Measurements from ENCODE around the gene EI24. TPM values are rescaled to one million over a fixed set of nuclear protein-coding genes. Genes with fewer than 3 reads are reported as not detected.
"Not testable (repeated sequence)": the region's sequence is repeated elsewhere in the genome, so short reads cannot be mapped to it uniquely, and the experiment has no call there.

Gene EI24
- polyA plus RNA-seq, 2 donors, result 22.0 to 69.9 TPM

DNA sequence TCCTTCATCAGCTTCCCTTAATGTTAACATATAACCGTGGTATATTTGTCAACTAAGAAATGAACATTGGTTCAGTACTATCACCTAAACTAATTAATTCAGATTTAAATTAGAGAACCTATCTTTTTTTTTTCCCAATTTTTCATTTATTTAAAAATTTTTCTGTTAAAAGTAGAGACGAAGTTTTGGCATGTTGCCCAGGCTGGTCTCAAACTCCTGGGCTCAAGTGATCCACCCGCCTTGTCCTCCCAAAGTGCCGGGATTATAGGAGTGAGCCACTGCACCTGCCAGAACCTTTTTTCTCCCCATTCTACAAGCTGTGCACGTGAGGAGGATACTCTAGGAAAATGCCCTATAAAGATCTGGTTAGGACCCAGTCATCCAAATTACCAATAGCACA is 3.6 kb downstream of the EI24 start:
- 78 to 79% methylated on average over 5 of the region's 5 CpGs for WGBS, 2 donors
- Histone ChIP-seq H3K27me3 (ENCODE audit: control insufficient read depth in 1 of 2, insufficient read depth in 2 of 2, low read length in 2 of 2) (no peaks in the 10 kb centered on the region), H3K36me3 (ENCODE audit: control insufficient read depth in 2 of 2, insufficient read depth in 2 of 2, low read length in 1 of 2) (peaks cover 11 to 15% of the 10 kb centered on the region in 2 donors), H3K27ac (ENCODE audit: low read depth in 2 of 2, low read length in 1 of 2) (no peak overlapping the region), H3K4me3 (ENCODE audit: low read depth in 1 of 2, low read length in 2 of 2) (no peak overlapping the region), H3K4me1 (ENCODE audit: control insufficient read depth in 2 of 2, insufficient read depth in 2 of 2, low read length in 1 of 2) (no peaks in the 10 kb centered on the region), H3K9me3 (ENCODE audit: control insufficient read depth in 2 of 2, insufficient read depth in 1 of 2, low read depth in 1 of 2, low read length in 1 of 2) (no peaks in the 10 kb centered on the region)

DNA sequence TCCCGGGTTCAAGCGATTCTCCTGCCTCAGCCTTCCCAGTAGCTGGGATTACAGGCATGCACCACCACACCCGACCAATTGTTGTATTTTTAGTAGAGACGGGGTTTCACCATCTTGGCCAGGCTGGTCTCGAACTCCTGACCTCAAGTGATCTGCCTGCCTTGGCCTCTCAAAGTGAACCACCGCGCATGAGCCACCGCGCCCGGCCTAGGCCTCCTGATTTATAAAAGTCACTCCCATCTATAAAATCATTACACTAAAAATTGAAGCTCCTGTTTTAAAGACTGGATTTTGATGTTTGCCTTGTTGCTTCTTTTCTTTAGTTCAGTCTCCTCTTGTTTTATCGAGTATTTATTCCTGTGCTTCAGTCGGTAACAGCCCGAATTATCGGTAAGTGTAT is 7.9 kb downstream of the EI24 start:
- not testable (repeated sequence) for H3K4me1 ChIP-seq (ENCODE audit: control insufficient read depth in 2 of 2, insufficient read depth in 2 of 2, low read length in 1 of 2); H3K27me3 ChIP-seq (ENCODE audit: control insufficient read depth in 1 of 2, insufficient read depth in 2 of 2, low read length in 2 of 2); H3K9me3 ChIP-seq (ENCODE audit: control insufficient read depth in 2 of 2, insufficient read depth in 1 of 2, low read depth in 1 of 2, low read length in 1 of 2); H3K4me3 ChIP-seq (ENCODE audit: low read depth in 1 of 2, low read length in 2 of 2); H3K27ac ChIP-seq (ENCODE audit: low read depth in 2 of 2, low read length in 1 of 2)
- WGBS, 2 donors, result 91 to 95% methylated on average over 14 of the region's 14 CpGs
- H3K36me3 ChIP-seq (ENCODE audit: control insufficient read depth in 2 of 2, insufficient read depth in 2 of 2, low read length in 1 of 2), result peaks cover 21 to 23% of the 10 kb centered on the region in 2 donors

DNA sequence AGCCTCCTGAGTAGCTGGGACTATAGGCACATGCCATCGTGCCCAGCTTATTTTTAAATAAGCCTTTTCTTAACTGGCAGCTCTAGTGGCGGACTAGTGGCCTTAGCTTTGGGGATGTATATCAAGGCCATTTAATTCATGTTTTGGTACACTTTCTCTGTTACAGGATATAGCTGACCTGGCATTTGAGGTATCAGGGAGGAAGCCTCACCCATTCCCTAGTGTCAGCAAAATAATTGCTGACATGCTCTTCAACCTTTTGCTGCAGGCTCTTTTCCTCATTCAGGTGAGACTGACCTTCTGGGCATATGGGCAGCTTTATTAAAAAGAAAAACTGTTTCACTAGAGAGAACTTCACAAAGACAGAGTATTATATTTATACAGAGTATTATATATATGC is 9.5 kb downstream of the EI24 start:
- H3K36me3 ChIP-seq (ENCODE audit: control insufficient read depth in 2 of 2, insufficient read depth in 2 of 2, low read length in 1 of 2), result peaks cover 20 to 23% of the 10 kb centered on the region in 2 donors
- H3K9me3 ChIP-seq (ENCODE audit: control insufficient read depth in 2 of 2, insufficient read depth in 1 of 2, low read depth in 1 of 2, low read length in 1 of 2), result no peaks in the 10 kb centered on the region
- H3K27me3 ChIP-seq (ENCODE audit: control insufficient read depth in 1 of 2, insufficient read depth in 2 of 2, low read length in 2 of 2), result no peaks in the 10 kb centered on the region
- no peaks in the 10 kb centered on the region for H3K4me1 ChIP-seq (ENCODE audit: control insufficient read depth in 2 of 2, insufficient read depth in 2 of 2, low read length in 1 of 2)
- WGBS, 2 donors, result 95 to 98% methylated on average over 2 of the region's 2 CpGs
- no peak overlapping the region for H3K27ac ChIP-seq (ENCODE audit: low read depth in 2 of 2, low read length in 1 of 2)
- H3K4me3 ChIP-seq (ENCODE audit: low read depth in 1 of 2, low read length in 2 of 2), result no peak overlapping the region

DNA sequence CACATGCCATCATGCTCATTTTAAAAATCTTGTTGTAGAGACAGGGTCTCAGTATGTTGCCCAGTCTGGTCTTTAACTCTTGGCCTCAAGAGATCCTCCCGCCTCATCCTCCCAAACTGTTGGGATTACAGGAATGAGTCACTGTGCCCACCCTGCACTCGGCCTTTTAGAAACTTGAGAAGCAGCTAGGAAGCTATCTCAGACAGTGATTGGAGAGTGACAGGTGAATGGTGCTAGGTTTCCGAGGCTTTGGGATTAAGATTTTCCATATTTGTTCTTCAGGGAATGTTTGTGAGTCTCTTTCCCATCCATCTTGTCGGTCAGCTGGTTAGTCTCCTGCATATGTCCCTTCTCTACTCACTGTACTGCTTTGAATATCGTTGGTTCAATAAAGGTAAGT is 10.5 kb downstream of the EI24 start:
- H3K27me3 ChIP-seq (ENCODE audit: control insufficient read depth in 1 of 2, insufficient read depth in 2 of 2, low read length in 2 of 2), result no peaks in the 10 kb centered on the region
- H3K4me1 ChIP-seq (ENCODE audit: control insufficient read depth in 2 of 2, insufficient read depth in 2 of 2, low read length in 1 of 2), result no peaks in the 10 kb centered on the region
- 96% methylated on average over 5 of the region's 5 CpGs for WGBS, 2 donors
- H3K9me3 ChIP-seq (ENCODE audit: control insufficient read depth in 2 of 2, insufficient read depth in 1 of 2, low read depth in 1 of 2, low read length in 1 of 2), result no peaks in the 10 kb centered on the region
- peaks cover 20% of the 10 kb centered on the region in 2 donors for H3K36me3 ChIP-seq (ENCODE audit: control insufficient read depth in 2 of 2, insufficient read depth in 2 of 2, low read length in 1 of 2)
- no peak overlapping the region for H3K27ac ChIP-seq (ENCODE audit: low read depth in 2 of 2, low read length in 1 of 2)
- H3K4me3 ChIP-seq (ENCODE audit: low read depth in 1 of 2, low read length in 2 of 2), result no peak overlapping the region

DNA sequence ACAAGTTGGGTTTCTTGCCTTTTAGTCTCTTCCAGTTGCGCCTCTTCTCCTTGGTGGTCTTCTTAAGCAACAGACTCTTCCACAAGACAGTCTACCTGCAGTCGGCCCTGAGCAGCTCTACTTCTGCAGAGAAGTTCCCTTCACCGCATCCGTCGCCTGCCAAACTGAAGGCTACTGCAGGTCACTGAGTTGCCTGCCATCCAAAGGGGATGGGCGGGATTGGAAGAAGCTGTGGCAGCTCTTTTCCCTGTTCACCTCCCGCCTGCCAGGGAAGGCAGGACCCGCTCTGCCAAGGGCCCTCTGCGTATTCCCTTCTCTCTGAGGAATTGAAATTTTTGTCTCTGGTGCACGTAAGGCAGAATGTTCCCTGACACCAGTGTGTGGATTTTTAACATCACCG is 14.2 kb downstream of the EI24 start:
- Histone ChIP-seq H3K27ac (ENCODE audit: low read depth in 2 of 2, low read length in 1 of 2) (no peak overlapping the region), H3K4me3 (ENCODE audit: low read depth in 1 of 2, low read length in 2 of 2) (no peak overlapping the region), H3K36me3 (ENCODE audit: control insufficient read depth in 2 of 2, insufficient read depth in 2 of 2, low read length in 1 of 2) (peaks cover 7 to 12% of the 10 kb centered on the region in 2 donors), H3K9me3 (ENCODE audit: control insufficient read depth in 2 of 2, insufficient read depth in 1 of 2, low read depth in 1 of 2, low read length in 1 of 2) (no peaks in the 10 kb centered on the region), H3K27me3 (ENCODE audit: control insufficient read depth in 1 of 2, insufficient read depth in 2 of 2, low read length in 2 of 2) (no peaks in the 10 kb centered on the region), H3K4me1 (ENCODE audit: control insufficient read depth in 2 of 2, insufficient read depth in 2 of 2, low read length in 1 of 2) (no peaks in the 10 kb centered on the region)
- 95% methylated on average over 11 of the region's 11 CpGs for WGBS, 2 donors

DNA sequence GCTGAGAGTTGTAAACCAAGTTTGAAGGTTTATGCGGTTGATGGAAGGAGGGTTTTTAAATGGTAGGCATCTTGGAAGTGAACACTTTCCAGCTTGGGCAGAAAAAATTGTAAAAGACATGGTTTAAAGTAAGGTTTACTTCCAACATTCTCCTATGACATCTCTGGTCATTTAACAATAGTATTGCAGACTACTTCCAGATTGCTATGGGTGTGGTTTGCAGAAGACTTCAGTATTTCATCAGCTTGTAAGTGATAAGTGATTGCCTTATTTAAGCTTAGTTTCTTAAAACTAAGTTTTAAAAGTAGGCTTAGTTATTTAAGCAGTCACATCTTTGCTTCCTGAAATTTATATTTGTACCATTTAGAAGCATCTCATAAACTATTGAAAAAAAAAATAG is 16.2 kb downstream of the EI24 start:
- Histone ChIP-seq H3K27me3 (ENCODE audit: control insufficient read depth in 1 of 2, insufficient read depth in 2 of 2, low read length in 2 of 2) (no peaks in the 10 kb centered on the region), H3K4me3 (ENCODE audit: low read depth in 1 of 2, low read length in 2 of 2) (no peak overlapping the region), H3K4me1 (ENCODE audit: control insufficient read depth in 2 of 2, insufficient read depth in 2 of 2, low read length in 1 of 2) (no peaks in the 10 kb centered on the region), H3K27ac (ENCODE audit: low read depth in 2 of 2, low read length in 1 of 2) (no peak overlapping the region), H3K9me3 (ENCODE audit: control insufficient read depth in 2 of 2, insufficient read depth in 1 of 2, low read depth in 1 of 2, low read length in 1 of 2) (no peaks in the 10 kb centered on the region), H3K36me3 (ENCODE audit: control insufficient read depth in 2 of 2, insufficient read depth in 2 of 2, low read length in 1 of 2) (peaks cover 0 to 8% of the 10 kb centered on the region in 2 donors)
- 100% methylated on average over 1 of the region's 1 CpG for WGBS, 2 donors

DNA sequence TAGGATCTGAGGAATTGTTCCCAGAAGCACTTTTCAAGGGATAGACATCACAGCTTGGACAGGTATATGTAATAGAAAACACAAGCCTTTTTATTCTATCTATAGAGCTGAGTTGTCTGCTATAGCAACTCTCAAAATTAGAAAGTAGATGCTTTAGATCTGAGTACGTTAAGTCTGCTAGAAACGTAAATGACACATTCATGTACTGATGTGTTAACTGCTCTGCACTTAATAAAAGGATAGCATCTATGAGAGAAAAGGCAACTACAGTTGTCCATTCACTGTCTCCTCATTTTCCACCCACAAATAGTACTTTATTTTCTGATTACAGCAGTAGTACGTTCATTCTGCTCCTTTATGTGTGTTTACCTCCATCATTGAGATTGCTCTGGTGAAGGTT is 17.3 kb downstream of the EI24 start:
- Histone ChIP-seq H3K4me3 (ENCODE audit: low read depth in 1 of 2, low read length in 2 of 2) (no peak overlapping the region), H3K27ac (ENCODE audit: low read depth in 2 of 2, low read length in 1 of 2) (no peak overlapping the region), H3K36me3 (ENCODE audit: control insufficient read depth in 2 of 2, insufficient read depth in 2 of 2, low read length in 1 of 2) (peaks cover 0 to 7% of the 10 kb centered on the region in 2 donors), H3K4me1 (ENCODE audit: control insufficient read depth in 2 of 2, insufficient read depth in 2 of 2, low read length in 1 of 2) (no peaks in the 10 kb centered on the region), H3K27me3 (ENCODE audit: control insufficient read depth in 1 of 2, insufficient read depth in 2 of 2, low read length in 2 of 2) (no peaks in the 10 kb centered on the region), H3K9me3 (ENCODE audit: control insufficient read depth in 2 of 2, insufficient read depth in 1 of 2, low read depth in 1 of 2, low read length in 1 of 2) (no peaks in the 10 kb centered on the region)
- WGBS, 2 donors, result 77 to 82% methylated on average over 3 of the region's 3 CpGs

DNA sequence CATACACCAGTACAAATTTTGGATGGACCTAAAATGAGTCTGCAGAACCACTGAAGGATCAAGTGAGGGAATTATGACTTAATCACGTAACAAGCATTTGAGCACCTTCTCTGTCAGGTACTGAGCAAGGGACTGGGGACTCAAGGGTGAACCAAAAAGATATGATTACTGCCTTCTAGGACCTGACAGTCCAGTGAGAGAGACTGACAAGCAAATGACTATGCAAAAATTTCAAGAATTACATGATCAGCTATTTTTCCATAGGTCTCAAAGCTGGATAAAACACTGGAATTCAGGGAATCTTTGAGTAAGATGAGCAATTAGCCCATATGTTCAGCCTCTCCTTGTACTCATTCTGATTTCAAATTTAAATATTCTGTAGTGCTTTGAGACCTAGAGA is 18.2 kb downstream of the EI24 start:
- H3K4me3 ChIP-seq (ENCODE audit: low read depth in 1 of 2, low read length in 2 of 2), result no peak overlapping the region
- no peaks in the 10 kb centered on the region for H3K9me3 ChIP-seq (ENCODE audit: control insufficient read depth in 2 of 2, insufficient read depth in 1 of 2, low read depth in 1 of 2, low read length in 1 of 2)
- no peaks in the 10 kb centered on the region for H3K4me1 ChIP-seq (ENCODE audit: control insufficient read depth in 2 of 2, insufficient read depth in 2 of 2, low read length in 1 of 2)
- H3K27me3 ChIP-seq (ENCODE audit: control insufficient read depth in 1 of 2, insufficient read depth in 2 of 2, low read length in 2 of 2), result no peaks in the 10 kb centered on the region
- no peak overlapping the region for H3K27ac ChIP-seq (ENCODE audit: low read depth in 2 of 2, low read length in 1 of 2)
- H3K36me3 ChIP-seq (ENCODE audit: control insufficient read depth in 2 of 2, insufficient read depth in 2 of 2, low read length in 1 of 2), result peaks cover 0 to 5% of the 10 kb centered on the region in 2 donors
- WGBS, 2 donors, result 89 to 94% methylated on average over 1 of the region's 1 CpG

DNA sequence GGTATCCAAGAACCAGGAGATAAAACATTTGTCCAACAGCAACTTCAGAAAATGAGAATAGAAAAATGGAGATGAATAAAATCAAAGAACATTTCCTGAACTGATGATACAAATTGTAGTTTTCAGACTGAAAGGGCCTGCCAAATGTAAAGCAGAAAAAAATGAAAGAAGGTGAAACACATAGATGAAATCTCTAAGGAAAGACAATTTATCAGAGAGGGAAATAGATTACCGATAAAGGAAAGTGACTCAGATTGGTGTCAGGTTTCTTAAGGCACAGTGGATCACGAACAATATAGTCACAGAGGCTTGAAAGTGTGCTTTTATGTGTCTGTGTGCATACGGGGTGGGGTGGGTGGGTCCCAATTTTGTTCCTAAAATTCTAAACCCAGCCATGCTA is 19.2 kb downstream of the EI24 start:
- H3K27ac ChIP-seq (ENCODE audit: low read depth in 2 of 2, low read length in 1 of 2), result no peak overlapping the region
- no peaks in the 10 kb centered on the region for H3K4me1 ChIP-seq (ENCODE audit: control insufficient read depth in 2 of 2, insufficient read depth in 2 of 2, low read length in 1 of 2)
- H3K9me3 ChIP-seq (ENCODE audit: control insufficient read depth in 2 of 2, insufficient read depth in 1 of 2, low read depth in 1 of 2, low read length in 1 of 2), result no peaks in the 10 kb centered on the region
- WGBS, 2 donors, result 32 to 33% methylated on average over 3 of the region's 3 CpGs
- no peak overlapping the region for H3K4me3 ChIP-seq (ENCODE audit: low read depth in 1 of 2, low read length in 2 of 2)
- H3K27me3 ChIP-seq (ENCODE audit: control insufficient read depth in 1 of 2, insufficient read depth in 2 of 2, low read length in 2 of 2), result no peaks in the 10 kb centered on the region
- H3K36me3 ChIP-seq (ENCODE audit: control insufficient read depth in 2 of 2, insufficient read depth in 2 of 2, low read length in 1 of 2), result peaks cover 0 to 4% of the 10 kb centered on the region in 2 donors

DNA sequence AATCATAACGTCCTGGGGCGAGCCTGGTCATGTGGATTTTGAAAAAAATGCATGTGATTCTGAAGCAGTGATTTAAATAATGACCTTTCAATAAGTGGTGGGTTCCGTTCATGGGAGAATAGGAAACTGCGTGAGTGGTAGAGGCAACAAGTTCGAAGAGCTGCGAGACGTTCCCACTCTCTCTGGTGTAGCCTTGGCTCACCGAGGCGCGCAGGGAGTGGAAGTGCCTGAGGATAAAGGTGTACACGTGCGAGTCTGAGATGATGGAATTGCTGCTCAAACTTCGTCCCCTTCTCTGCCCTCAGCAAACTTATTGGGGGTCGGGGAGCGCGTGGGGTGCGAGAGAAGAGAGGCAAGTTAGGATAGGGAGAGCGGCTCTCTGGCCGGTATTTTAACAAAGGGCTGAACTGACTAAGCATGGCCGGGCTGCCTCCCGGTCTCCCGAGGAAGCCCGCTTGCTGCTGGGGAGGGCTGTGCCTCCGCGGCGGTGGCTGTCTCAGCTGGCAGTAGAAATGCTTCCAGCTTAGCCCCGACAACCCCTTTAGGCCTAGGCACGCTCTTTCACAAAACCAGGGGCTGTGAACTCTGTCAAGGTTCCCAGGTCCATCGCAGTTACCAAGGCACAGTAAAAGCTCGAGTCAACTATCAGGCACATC is 22.5 kb downstream of the EI24 start:
- H3K9me3 ChIP-seq (ENCODE audit: control insufficient read depth in 2 of 2, insufficient read depth in 1 of 2, low read depth in 1 of 2, low read length in 1 of 2), result no peaks in the 10 kb centered on the region
- H3K27me3 ChIP-seq (ENCODE audit: control insufficient read depth in 1 of 2, insufficient read depth in 2 of 2, low read length in 2 of 2), result no peaks in the 10 kb centered on the region
- H3K4me1 ChIP-seq (ENCODE audit: control insufficient read depth in 2 of 2, insufficient read depth in 2 of 2, low read length in 1 of 2), result no peaks in the 10 kb centered on the region
- H3K27ac ChIP-seq (ENCODE audit: low read depth in 2 of 2, low read length in 1 of 2), result peak overlapping the region; percentile 97 to 100
- no peaks in the 10 kb centered on the region for H3K36me3 ChIP-seq (ENCODE audit: control insufficient read depth in 2 of 2, insufficient read depth in 2 of 2, low read length in 1 of 2)
- H3K4me3 ChIP-seq (ENCODE audit: low read depth in 1 of 2, low read length in 2 of 2), result peak overlapping the region; percentile 71 to 87
- WGBS, 2 donors, result 0 to 1% methylated on average over 30 of the region's 30 CpGs

Data from esophagus (tissue), 2 donors.